Endothelial cell (in vitro differentiated cells): Measurements from ENCODE around the gene SHKBP1. TPM values are rescaled to one million over a fixed set of nuclear protein-coding genes. Genes with fewer than 3 reads are reported as not detected.
"Not testable (repeated sequence)": the region's sequence is repeated elsewhere in the genome, so short reads cannot be mapped to it uniquely, and the experiment has no call there.

ENCODE experiments used
- DNase-seq: peaks from one replicate; pipeline ENCODE4 v3.0.0; 2021; ENCODE audit warnings: low spot score
- H3K27ac Mint-ChIP-seq: one replicate; pipeline ENCODE4 v1.8.0; 2021; ENCODE audit warnings: mixed read lengths, inconsistent platforms; ENCODE audit not compliant: unreplicated experiment
- H3K27me3 Mint-ChIP-seq: one replicate; pipeline ENCODE4 v1.8.0; 2021; ENCODE audit warnings: mild to moderate bottlenecking, moderate library complexity, mixed read lengths, inconsistent platforms; ENCODE audit not compliant: unreplicated experiment
- H3K36me3 Mint-ChIP-seq: one replicate; pipeline ENCODE4 v1.8.0; 2021; ENCODE audit warnings: mild to moderate bottlenecking, low read depth, mixed read lengths, inconsistent platforms; ENCODE audit not compliant: unreplicated experiment
- H3K4me1 Mint-ChIP-seq: one replicate; pipeline ENCODE4 v1.8.0; 2021; ENCODE audit warnings: mild to moderate bottlenecking, mixed read lengths, inconsistent platforms; ENCODE audit not compliant: unreplicated experiment
- H3K4me3 Mint-ChIP-seq: one replicate; pipeline ENCODE4 v1.8.0; 2021; ENCODE audit warnings: mild to moderate bottlenecking, mixed read lengths, inconsistent platforms; ENCODE audit not compliant: unreplicated experiment
- H3K9me3 Mint-ChIP-seq: one replicate; pipeline ENCODE4 v1.8.0; 2021; ENCODE audit warnings: mixed read lengths, inconsistent platforms; ENCODE audit not compliant: unreplicated experiment
- CTCF ChIP-seq: fragments of 200-600 bp; sonication (generic); IDR thresholded peaks from one replicate; pipeline ENCODE4 v1.5.0; 2021; ENCODE audit warnings: antibody characterized with exemption; ENCODE audit not compliant: unreplicated experiment
- total RNA-seq: library from RNA; stranded (reverse); fragmentation: NEBNext Ultra II Directional; extraction: Animal tissue kit (Norgen Biotek cat#: 25700); gene quantifications from one replicate; pipeline ENCODE4 v1.2.1, GENCODE V29; 2021; ENCODE audit not compliant: unreplicated experiment

Gene SHKBP1
- total RNA-seq, 1 donor from 2014 or later = 84.6 TPM

- DNase-seq = no peak
- Mint-ChIP-seq H3K36me3 (no peaks in the 10 kb centered on the region), H3K4me3 (no peak overlapping the region), H3K27ac (no peak overlapping the region), H3K9me3 (no peaks in the 10 kb centered on the region), H3K4me1 (no peaks in the 10 kb centered on the region), H3K27me3 (peaks cover 4% of the 10 kb centered on the region)
- no peak for TF ChIP-seq CTCF
Measured at GRCh38 chr19:40543029-40543597, 33.6 kb upstream of the SHKBP1 start.

- H3K9me3 Mint-ChIP-seq, DNase-seq, H3K4me1 Mint-ChIP-seq, H3K27ac Mint-ChIP-seq, H3K4me3 Mint-ChIP-seq, H3K36me3 Mint-ChIP-seq: not testable (repeated sequence)
- H3K27me3 Mint-ChIP-seq = peaks cover 10% of the 10 kb centered on the region
Measured at GRCh38 chr19:40546153-40546841, 30.4 kb upstream of the SHKBP1 start.

- H3K27me3 Mint-ChIP-seq = peaks cover 10% of the 10 kb centered on the region
- H3K27ac Mint-ChIP-seq, H3K9me3 Mint-ChIP-seq, H3K4me1 Mint-ChIP-seq, H3K4me3 Mint-ChIP-seq, DNase-seq, H3K36me3 Mint-ChIP-seq: not testable (repeated sequence)
Measured at GRCh38 chr19:40547190-40547589, 29.5 kb upstream of the SHKBP1 start.

- no peak for TF ChIP-seq CTCF
- H3K9me3 Mint-ChIP-seq = no peaks in the 10 kb centered on the region
- H3K36me3 Mint-ChIP-seq = no peaks in the 10 kb centered on the region
- H3K4me3 Mint-ChIP-seq = no peak overlapping the region
- no peak overlapping the region for H3K27ac Mint-ChIP-seq
- no peak for DNase-seq
- peaks cover 12% of the 10 kb centered on the region for H3K27me3 Mint-ChIP-seq
- peaks cover 2% of the 10 kb centered on the region for H3K4me1 Mint-ChIP-seq
Measured at GRCh38 chr19:40547836-40548235, 28.8 kb upstream of the SHKBP1 start.

- DNase-seq = peak; percentile 84
- H3K9me3 Mint-ChIP-seq = no peaks in the 10 kb centered on the region
- no peak for TF ChIP-seq CTCF
- peaks cover 15% of the 10 kb centered on the region for H3K27me3 Mint-ChIP-seq
- no peak overlapping the region for H3K4me3 Mint-ChIP-seq
- H3K4me1 Mint-ChIP-seq = peaks cover 2% of the 10 kb centered on the region
- H3K27ac Mint-ChIP-seq = no peak overlapping the region
- no peaks in the 10 kb centered on the region for H3K36me3 Mint-ChIP-seq
Measured at GRCh38 chr19:40549007-40549708, 27.5 kb upstream of the SHKBP1 start.

- no peak overlapping the region for H3K27ac Mint-ChIP-seq
- peaks cover 24% of the 10 kb centered on the region for H3K27me3 Mint-ChIP-seq
- DNase-seq = no peak
- H3K4me3 Mint-ChIP-seq = no peak overlapping the region
- TF ChIP-seq CTCF = no peak
- peaks cover 2% of the 10 kb centered on the region for H3K4me1 Mint-ChIP-seq
- peaks cover 3% of the 10 kb centered on the region for H3K36me3 Mint-ChIP-seq
- no peaks in the 10 kb centered on the region for H3K9me3 Mint-ChIP-seq
Measured at GRCh38 chr19:40550951-40551350, 25.7 kb upstream of the SHKBP1 start.
